NCI-H1048 (cell line): ENCODE data around the gene SH3GL3.

ENCODE experiments used
- DNase-seq: peaks from one replicate; lab custom pipeline; 2025; lab: John Stamatoyannopoulos, UW

Gene SH3GL3

GRCh38 chr15:83567318-83567717, 120.2 kb downstream of the SH3GL3 start:
- DNase-seq, result no peak

- no peak for DNase-seq
These were observed 122.2 kb downstream of the SH3GL3 start for GRCh38 chr15:83569341-83569740.

- no peak for DNase-seq
These were observed 123.6 kb downstream of the SH3GL3 start for GRCh38 chr15:83570756-83571155.

GRCh38 chr15:83571820-83572707, 124.9 kb downstream of the SH3GL3 start:
- DNase-seq, result no peak

GRCh38 chr15:83574345-83574744, 127.2 kb downstream of the SH3GL3 start:
- no peak for DNase-seq

- no peak for DNase-seq
These were observed 131.6 kb downstream of the SH3GL3 start for GRCh38 chr15:83578691-83579090.

GRCh38 chr15:83581381-83581780, 134.2 kb downstream of the SH3GL3 start:
- no peak for DNase-seq

- DNase-seq, result no peak
These were observed 135.2 kb downstream of the SH3GL3 start for GRCh38 chr15:83582381-83582780.

- no peak for DNase-seq
These were observed 138.6 kb downstream of the SH3GL3 start for GRCh38 chr15:83585601-83586335.

GRCh38 chr15:83587091-83587490, 139.9 kb downstream of the SH3GL3 start:
- no peak for DNase-seq

GRCh38 chr15:83588441-83588840, 141.3 kb downstream of the SH3GL3 start:
- no peak for DNase-seq

GRCh38 chr15:83592370-83593040, 145.4 kb downstream of the SH3GL3 start:
- DNase-seq, result no peak

GRCh38 chr15:83595191-83595590, 148.1 kb downstream of the SH3GL3 start:
- no peak for DNase-seq

GRCh38 chr15:83598031-83598430, 150.9 kb downstream of the SH3GL3 start:
- DNase-seq, result no peak

- DNase-seq, result no peak
These were observed 154.9 kb downstream of the SH3GL3 start for GRCh38 chr15:83602021-83602420.

- no peak for DNase-seq
These were observed 157.4 kb downstream of the SH3GL3 start for GRCh38 chr15:83604549-83604948.

- no peak for DNase-seq
These were observed 158.2 kb downstream of the SH3GL3 start for GRCh38 chr15:83605111-83605945.

GRCh38 chr15:83610132-83610531, 163.0 kb downstream of the SH3GL3 start:
- DNase-seq, result no peak

GRCh38 chr15:83610901-83611685, 164.0 kb downstream of the SH3GL3 start:
- DNase-seq, result no peak

GRCh38 chr15:83612226-83612625, 165.1 kb downstream of the SH3GL3 start:
- DNase-seq, result no peak
